AG04450 (cell line): ENCODE data around the gene AGPAT1. TPM values are rescaled to one million over a fixed set of nuclear protein-coding genes. Genes with fewer than 3 reads are reported as not detected.

Experiments used
- CTCF ChIA-PET: fragments of 300-600, 350-600 bp; formaldehyde crosslinking; extraction: SDS; loops from one replicate; lab custom pipeline; 2022; ENCODE audit warnings: antibody characterized with exemption, inconsistent platforms; lab: Charles Lee
- POLR2A ChIA-PET: fragments of 350-600 bp; formaldehyde crosslinking; extraction: SDS; loops from one replicate; lab custom pipeline; 2021; ENCODE audit warnings: antibody characterized with exemption, inconsistent platforms; lab: Yijun Ruan, JAX
- DNase-seq: peaks from one replicate; pipeline ENCODE4 v3.0.0-alpha.2; 2011; ENCODE audit warnings: low read depth, low spot score
- H3K27ac ChIP-seq: one replicate; pipeline ENCODE4 v1.5.1; 2012; ENCODE audit warnings: low read depth, low read length, control low read depth
- H3K27me3 ChIP-seq: one replicate; pipeline ENCODE4 v1.6.0; 2012; ENCODE audit warnings: low read length; ENCODE audit not compliant: control insufficient read depth, insufficient read depth
- H3K4me3 ChIP-seq: 2 replicates; pipeline ENCODE4 v1.5.1; 2011; ENCODE audit warnings: mild to moderate bottlenecking, low read depth, low read length, control low read depth
- H3K9me3 ChIP-seq: 2 replicates; pipeline ENCODE4 v1.5.1; 2012; ENCODE audit warnings: low read length; ENCODE audit not compliant: control insufficient read depth, insufficient read depth
- polyA plus RNA-seq: library from polyadenylated mRNA; depleted of rRNA; stranded (reverse); fragments of >200 nt; gene quantifications from 2 replicates; pipeline ENCODE4 v1.2.3, GENCODE V29; 2011
- TF ChIP-seq, protein P1 (sequence below): IDR thresholded peaks from 2 replicates; pipeline ENCODE4 v1.5.1; 2011; ENCODE audit warnings: low read depth, low read length, control low read depth, inconsistent platforms

Gene AGPAT1
- polyA plus RNA-seq, 1 experiment = 97.1 TPM

DNA sequence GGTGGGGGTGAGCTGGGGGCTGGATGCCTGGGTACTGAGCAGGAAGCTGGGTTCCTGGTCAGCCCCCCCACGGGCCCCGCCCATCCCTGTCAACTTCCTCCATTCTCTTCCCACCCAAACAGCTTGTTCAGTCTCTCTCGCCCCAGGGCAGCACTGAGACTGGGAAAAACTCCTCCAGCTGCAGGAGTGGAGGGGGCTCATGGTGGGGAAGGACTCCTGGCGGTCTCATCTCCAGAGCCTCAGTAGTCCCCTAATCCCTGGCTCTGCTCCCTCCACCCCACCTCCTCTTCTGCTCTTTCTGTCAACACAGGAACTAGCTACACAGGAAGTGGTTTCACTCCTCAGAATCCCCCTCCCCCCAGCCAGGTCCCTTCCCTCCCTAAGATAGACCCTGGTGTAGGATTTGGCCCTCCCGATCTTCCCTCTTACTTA lies 16.7 kb upstream of the AGPAT1 start, which contains the start of gene GPSM3:
Gene GPSM3, minus strand, starts transcription at position 36 of the 432 bp plus-strand sequence. CDS start 130 bp downstream, outside the sequence.
- POLR2A ChIA-PET = interaction anchor here (1.0 kb wide), 1 partner anchor 16 kb away, joined by 3 read pairs; the partner anchor contains the start of gene AGPAT1
- H3K27ac ChIP-seq = peak within 1 kb of the TSS; percentile 39
- H3K9me3 ChIP-seq = peaks cover 4% of the 10 kb centered on the region; the same call in 1 of the 2 replicates
- TF ChIP-seq, protein P1, sequence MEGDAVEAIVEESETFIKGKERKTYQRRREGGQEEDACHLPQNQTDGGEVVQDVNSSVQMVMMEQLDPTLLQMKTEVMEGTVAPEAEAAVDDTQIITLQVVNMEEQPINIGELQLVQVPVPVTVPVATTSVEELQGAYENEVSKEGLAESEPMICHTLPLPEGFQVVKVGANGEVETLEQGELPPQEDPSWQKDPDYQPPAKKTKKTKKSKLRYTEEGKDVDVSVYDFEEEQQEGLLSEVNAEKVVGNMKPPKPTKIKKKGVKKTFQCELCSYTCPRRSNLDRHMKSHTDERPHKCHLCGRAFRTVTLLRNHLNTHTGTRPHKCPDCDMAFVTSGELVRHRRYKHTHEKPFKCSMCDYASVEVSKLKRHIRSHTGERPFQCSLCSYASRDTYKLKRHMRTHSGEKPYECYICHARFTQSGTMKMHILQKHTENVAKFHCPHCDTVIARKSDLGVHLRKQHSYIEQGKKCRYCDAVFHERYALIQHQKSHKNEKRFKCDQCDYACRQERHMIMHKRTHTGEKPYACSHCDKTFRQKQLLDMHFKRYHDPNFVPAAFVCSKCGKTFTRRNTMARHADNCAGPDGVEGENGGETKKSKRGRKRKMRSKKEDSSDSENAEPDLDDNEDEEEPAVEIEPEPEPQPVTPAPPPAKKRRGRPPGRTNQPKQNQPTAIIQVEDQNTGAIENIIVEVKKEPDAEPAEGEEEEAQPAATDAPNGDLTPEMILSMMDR = no peak
- H3K4me3 ChIP-seq = 0 out of 2 replicates have a peak within 1 kb of the TSS, but pooled peaks have one; percentile 10
- DNase-seq = no peak
- CTCF ChIA-PET = no interaction called here
- H3K27me3 ChIP-seq = no peaks in the 10 kb centered on the region

DNA sequence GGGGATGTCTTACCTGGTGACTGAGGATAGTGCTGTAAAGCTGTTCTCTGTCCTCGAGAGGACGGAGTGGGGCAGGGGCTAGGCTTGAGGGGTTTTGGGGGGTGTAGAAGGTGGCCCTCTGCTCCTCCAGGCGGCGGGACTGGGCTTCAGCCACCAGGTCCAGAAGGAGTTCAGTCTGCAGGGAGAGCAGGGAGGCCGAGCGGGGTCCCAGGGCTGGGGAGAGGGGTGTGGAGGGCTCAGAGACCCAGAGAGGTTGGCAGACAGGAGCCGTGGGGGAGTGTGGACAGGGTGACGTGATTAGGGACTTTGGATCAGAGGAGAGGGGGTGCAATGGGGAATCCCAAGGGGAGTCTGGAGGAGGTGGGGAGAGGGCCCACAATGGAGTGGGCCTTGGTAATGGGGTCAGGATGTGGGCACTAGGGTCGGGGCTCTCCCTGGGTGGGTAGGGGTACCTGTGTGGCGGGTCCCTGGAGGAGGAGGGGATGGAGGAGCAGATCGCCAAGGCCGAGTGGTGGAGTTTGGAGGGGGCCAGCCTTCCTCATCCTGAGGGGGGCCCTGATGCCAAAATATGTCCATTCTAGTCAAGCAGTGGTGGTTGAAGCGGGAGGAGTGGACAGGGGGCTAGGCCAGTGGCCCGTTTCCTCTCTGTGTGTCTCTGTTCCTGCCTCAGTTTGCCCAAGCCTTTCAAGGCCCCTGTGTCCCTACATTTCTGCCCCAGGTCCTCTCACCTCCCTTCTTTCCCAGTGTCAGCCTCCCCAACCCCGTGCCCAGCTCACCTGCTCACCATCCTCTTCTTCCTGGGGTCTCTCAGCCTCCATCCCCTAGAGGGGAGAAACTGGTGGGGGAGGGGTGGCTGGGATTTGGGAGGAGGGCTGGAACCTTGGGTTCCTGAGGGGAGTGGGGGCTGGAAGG lies 16.1 kb upstream of the AGPAT1 start:
- CTCF ChIA-PET = interaction anchor here (1.6 kb wide), 1 partner anchor 14 kb away, joined by 4 read pairs; no protein-coding TSS in a partner anchor
- TF ChIP-seq, protein P1 = no peak
- no peaks in the 10 kb centered on the region for H3K27me3 ChIP-seq
- POLR2A ChIA-PET = no interaction called here
- DNase-seq = no peak
- no peak overlapping the region for H3K27ac ChIP-seq
- H3K9me3 ChIP-seq = peaks cover 4% of the 10 kb centered on the region; the same call in 1 of the 2 replicates
- H3K4me3 ChIP-seq = 0 out of 2 replicates have a peak overlapping the region, but pooled peaks have one; percentile 10

DNA sequence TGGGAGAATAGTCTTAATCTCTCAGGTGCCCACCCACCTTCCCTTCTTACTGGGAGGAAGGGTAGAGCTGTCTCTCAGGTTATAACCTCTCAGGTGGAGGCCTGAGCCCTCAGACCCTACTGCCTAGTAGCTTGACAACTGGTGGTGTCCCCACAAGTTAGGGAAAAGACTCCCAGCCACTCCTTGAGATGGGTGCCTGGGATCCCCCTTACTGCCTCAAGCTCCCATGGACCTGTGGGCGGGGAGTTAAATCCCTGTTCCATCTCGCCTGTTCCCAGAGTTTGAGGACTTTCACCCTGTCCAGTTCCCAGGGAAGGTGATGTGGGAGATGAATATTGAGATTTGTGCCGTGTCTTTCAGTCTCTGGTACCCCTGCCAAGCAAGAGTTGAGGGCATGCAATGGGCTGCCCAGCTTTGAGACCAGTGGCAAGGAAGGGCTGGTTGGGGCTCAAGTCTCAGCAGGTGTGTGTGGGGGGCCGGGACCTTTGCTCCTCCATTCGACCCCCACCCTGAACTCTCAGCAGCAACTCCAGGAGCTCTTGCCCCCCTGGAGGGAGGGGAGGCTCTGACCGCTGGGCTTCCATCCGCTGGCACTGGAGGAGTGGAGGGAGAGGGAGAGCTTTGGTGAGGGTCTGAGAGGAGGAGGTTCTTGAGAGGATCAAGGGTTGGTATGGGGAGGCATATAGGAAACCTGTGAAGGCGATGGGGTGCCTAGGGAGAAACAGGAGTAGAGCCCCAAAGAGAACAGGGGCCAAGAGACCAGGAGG lies 15.2 kb upstream of the AGPAT1 start:
- H3K4me3 ChIP-seq = peak overlapping the region; percentile 82
- peaks cover 4% of the 10 kb centered on the region; the same call in 1 of the 2 replicates for H3K9me3 ChIP-seq
- ChIA-PET CTCF (interaction anchor here (1.3 to 1.6 kb wide), 2 partner anchors 14 to 72 kb away, joined by 3 to 4 read pairs; no protein-coding TSS in a partner anchor), POLR2A (no interaction called here)
- H3K27me3 ChIP-seq = no peaks in the 10 kb centered on the region
- DNase-seq = no peak
- H3K27ac ChIP-seq = peak overlapping the region; percentile 47
- TF ChIP-seq, protein P1 = no peak

DNA sequence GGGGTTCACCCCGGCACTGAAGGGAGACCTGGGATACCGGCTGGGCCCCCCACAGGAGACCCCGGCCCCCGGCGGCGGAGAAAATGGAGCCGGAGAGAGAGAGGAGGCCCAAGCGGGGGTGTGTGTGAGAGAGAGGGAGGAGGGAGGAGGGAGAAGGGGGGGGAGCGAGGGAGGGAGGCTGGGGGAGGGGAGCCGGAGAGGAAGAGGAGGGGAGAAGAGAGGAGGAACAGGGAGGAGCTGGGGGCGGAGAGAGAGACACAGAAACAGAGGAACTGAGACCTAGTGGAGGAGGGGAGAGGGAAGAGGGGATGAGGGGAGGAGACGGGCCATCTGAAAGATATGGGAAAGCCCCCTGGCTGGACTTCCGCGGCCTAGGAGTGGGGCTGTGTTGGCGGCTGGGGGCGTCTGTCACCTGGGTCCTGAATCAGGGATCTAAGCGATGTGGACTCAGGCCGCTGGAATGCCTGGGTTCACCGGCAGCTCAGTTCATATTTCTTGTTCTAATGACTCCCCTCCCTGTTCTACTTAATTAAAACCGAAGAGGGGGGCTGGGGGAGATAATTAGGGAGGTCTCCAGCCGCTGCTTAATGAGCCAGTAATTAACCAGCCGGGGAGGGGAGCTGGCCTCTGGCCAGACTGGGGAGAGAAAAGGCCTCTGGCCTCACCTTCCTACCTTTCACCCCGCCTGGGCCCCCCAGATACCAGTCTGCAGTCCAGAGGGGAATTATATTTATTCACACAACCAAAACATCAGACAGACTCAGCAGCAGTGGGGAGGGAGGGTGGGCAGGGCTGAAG lies 14.4 kb upstream of the AGPAT1 start, which contains the start of gene PBX2:
Gene PBX2, minus strand, starts transcription at position 149 of the 798 bp plus-strand sequence. CDS start 287 bp downstream, outside the sequence.
- peak; percentile 60 for DNase-seq
- ChIA-PET POLR2A (interaction anchor here (1.0 to 1.6 kb wide), 3 partner anchors 11 to 60 kb away, joined by 4 to 11 read pairs (median 4); partner anchors contain the start of gene FKBPL), CTCF (interaction anchor here (0.6 to 1.6 kb wide), 3 partner anchors 13 to 72 kb away, joined by 3 to 4 read pairs (median 4); no protein-coding TSS in a partner anchor)
- TF ChIP-seq, protein P1 = no peak
- Histone ChIP-seq H3K27me3 (no peaks in the 10 kb centered on the region), H3K4me3 (peak within 1 kb of the TSS; percentile 82), H3K27ac (peak within 1 kb of the TSS; percentile 82), H3K9me3 (peaks cover 4% of the 10 kb centered on the region; the same call in 1 of the 2 replicates)
